Measurements from ENCODE around the gene SMIM22.
A peak's percentile ranks its signal among the peaks of the same experiment; 100 is the strongest.

SMIM22 gene, protein sequence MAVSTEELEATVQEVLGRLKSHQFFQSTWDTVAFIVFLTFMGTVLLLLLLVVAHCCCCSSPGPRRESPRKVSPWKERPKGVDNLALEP

DNA sequence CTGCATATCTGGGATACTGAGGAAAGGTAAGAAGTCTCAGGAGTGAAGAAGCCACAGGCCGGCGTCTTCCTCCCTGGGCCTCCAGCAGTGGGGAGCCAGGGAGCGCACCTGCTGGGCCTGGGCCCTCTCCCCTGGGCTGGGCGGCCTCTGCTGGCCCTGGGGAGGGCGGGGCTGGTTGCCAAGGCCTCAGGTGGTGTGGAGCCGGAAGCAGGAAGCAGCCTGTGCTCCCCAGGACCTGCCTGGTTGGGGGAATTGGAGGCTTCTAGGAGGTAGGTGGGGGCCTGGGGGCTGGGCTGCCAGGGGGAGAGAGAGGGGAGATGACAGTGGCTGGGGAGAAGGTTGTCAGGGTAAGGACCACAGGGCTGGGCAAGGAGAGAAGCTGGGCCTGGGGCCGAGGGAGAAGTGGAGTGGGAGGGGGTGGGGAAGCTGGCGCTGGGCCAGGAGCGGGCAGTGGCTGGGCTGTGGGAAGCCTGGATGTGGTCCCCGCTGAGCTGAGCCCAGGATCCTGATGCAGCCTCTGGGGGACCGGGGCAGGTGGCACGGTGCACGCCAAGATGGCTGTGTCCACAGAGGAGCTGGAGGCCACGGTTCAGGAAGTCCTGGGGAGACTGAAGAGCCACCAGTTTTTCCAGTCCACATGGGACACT is at the start of gene SMIM22:
Gene SMIM22, plus strand, starts transcription at position 189 of the 647 bp plus-strand sequence. Its CDS starts 366 bp downstream, at position 555.
- no peak for DNase-seq

DNA sequence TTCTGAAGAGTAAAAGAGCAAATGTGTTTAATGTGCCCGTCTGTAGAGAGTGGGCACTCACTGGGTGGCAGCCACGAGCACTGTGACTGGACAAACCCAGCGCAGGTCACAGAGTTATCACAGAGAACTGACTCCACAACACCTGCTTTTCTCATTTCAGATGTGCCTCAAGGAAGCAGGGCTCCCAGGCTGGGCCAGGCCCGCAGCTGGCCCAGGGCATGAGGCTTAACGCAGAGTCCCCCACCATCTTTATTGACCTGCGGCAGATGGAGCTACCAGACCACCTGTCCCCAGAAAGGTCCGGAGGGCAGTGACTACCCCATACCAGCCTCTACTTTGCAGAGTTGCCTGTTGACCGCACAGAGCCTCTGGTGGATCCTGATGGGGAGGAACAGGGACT is 49.0 kb upstream of the SMIM22 start:
- no peak for DNase-seq

DNA sequence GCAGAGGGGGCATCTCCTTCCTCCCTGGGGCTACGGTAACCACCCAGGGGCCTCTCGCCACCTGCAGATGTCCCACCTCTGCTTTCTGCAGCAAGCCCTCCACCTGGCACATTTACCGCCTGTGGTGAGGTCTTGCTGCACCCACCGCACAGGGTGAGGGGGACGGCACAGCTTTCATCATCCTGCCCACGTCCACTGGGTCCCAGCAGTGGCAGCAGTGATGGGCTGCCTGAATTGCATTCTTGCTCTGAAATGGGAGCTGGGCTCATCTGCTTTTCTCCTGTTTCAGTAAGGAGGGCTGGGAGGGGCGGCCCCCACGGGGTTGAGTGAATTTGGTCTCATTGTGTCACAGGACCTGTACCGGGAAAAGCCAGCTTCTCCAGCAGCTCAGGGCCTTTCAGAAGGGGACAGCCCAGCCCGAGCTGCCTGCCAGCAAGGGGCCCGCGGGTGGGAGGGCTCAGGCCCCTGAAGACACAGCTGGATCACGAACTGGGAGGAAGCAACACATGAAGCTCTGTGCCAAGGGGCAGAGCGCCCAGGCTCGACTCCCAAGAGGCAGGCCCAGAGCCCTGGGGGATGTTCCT is 48.1 kb upstream of the SMIM22 start:
- DNase-seq = no peak

DNA sequence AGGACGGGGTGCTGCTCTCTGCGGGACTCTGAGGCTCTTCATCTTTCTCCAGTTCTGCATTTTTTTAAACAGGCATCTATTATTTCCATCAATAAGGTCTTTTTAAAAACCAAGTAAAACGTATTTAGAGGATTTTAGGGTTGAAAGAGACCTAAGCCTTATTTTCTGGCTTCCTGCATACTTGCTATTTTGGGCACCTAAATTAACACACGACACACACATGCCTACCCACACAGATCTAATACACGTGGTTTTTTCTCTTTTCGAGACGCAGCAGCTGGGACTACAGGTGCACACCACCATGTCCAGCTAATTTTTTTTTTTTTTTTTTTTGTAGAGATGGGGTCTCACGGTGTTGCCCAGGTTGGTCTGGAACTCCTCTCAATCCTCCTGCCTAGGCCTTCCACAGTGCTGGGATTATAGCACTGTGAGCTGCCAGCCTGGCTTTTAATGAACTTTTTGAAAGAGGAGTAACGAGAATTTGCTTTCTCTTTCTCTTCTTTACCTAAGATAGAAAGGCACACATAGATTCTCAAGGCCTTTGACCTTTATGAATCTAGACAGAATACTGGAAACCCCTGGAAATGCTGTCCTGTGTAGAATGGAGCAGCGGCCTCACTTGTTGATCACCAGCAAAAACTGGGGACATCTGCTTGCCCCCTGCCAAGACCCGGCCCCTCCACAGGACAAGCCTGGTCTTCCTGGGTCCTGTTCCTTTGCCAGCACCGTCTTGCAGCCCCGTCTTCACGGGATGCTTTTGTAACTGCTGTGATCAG is 47.1 kb upstream of the SMIM22 start:
- DNase-seq = no peak

DNA sequence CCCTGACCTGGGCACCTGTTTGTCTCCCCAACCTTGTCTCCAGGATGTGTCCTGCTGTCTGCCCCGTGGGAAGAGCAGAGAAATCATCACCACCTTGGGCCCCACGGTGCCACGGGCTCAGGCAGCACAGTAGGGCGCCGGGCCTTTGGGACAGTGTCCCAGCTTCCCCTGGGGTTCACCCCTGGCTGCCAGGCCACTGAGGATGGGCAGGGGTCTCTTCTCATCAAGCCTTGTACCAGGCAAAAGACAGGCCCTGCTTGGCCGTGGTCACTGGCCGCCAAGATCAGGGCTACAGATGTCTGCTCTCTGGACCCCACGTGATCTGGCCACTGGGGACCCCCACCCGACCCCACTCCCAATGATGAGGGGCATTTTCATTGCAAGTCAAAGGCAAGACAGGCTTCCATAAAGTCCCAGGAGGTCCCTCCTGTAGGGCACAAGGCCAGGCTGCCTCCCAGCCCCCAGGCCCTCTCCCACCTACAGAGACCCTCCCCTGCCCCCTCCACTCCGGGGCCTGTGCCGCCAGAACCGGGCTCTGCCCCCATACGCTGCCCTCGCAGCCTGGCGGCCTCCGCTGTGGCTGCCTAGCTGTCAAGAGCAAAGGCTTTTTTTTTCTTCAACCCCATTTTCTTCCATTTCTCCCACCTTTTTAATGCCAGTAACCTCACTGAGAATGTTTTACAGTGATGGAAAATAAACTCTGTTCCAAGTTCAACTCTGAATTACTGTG is 46.3 kb upstream of the SMIM22 start:
- no peak for DNase-seq

DNA sequence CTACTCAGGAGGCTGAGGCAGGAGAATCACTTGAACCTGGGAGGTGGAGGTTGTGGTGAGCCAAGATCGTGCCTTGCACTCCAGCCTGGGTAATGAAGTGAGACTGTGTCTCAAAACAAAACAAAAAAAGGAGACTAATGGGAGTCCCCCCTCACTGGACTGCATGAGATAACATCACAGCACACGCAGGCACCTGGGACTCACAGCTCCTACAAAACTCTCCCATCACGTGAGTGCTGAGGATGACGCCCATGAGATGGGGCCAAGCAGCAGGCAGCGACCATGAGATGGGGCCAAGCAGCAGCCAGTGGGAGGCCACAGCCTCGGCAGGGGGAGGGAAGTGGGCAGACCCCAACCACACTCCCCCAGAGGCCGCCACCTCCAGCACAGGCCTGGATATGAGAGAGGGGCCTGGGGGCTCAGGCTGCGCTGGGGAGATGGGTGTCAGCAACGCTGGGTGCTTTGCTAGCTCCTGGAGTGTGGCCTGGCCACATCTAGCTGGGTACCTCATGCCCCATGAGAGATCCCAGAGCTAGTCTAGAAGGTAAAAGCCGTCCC is 45.4 kb upstream of the SMIM22 start:
- DNase-seq = no peak

DNA sequence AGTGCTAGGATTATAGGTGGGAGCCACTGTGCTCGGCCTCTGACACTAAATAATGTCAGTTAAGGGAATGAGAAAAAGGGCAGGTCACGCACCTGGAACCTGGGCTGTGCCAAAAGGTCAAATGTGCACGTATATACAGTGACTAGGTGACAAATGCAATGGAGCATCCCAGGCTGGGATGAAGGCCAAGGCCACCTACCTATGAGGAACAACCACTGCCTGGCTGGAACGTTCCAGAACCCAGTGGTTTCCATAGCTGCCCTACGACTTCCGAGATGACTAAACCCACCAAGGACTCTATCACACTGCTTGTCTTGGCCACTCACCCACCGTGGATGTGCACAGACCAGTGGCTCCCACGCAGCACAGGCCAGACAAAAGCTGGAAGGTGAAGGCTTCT is 44.3 kb upstream of the SMIM22 start:
- no peak for DNase-seq

DNA sequence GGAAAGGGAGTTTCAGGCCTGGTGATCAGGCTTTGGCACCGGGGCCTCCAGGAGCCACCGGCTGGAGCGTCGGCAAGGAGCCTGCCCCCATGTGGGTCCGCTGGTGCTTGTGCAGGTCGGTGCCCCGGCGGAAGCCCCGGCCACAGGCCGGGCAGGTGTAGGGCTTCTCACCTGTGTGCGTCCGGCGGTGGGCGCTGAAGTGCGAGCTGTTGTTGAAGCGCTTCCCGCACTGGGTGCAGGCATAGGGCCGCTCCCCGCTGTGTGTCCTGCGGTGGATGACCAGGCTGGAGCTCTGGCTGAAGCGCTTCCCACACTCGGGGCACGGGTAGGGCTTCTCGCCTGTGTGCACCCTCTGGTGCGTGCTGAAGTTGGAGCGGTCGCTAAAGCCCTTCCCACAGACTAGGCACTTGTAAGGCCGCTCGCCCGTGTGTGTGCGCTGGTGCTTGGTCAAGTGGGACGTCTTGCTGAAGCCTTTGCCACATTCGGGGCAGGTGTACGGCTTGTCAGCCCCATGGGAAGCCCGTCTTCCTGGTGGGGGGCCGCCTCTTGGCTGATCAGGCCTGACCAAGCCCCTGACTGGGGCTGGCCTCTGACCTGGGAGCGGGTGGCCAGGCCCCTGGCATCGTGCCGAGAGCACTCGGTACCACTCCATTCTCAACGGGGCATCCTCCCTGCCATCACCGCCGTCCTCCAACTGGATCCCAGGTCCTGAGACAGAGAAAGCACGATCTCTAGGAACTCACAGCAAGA is 42.6 kb upstream of the SMIM22 start:
- no peak for DNase-seq

DNA sequence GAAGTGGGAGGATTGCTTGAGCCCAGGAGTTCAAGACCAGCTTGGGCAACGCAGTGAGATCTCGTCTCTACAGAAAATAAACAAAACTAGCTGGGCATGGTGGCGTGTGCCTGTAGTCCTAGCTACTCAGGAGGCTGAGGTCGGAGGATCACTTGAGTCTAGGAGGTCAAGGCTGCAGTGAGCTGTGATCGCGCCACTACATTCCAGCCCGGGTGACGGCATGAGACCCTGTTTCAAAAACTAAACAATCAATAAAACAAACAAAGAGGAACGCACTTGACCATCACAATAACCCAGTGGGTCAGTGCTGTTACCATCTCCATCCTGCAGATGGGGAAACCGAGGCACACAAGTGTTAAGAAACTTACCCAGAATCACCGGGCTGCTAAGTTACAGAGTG is 41.9 kb upstream of the SMIM22 start:
- DNase-seq = no peak

DNA sequence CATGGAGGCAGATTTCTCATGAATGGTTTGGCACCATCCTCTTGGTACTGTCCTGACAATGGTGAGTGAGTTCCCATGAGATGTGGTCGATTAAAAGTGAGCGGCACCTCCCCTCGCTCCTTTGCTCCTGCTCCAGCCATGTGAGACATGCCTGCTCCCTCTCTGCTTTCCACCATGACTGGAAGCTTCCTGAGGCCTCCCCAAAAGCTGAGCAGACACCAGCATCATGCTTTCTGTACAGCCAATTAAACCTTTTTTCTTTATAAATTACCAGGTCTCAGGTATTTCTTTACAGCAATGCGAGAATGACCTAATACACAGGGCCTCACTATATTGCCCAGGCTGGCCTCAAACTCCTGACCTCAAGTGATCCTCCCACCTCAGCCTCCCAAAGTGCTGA is 40.3 kb upstream of the SMIM22 start:
- no peak for DNase-seq

DNA sequence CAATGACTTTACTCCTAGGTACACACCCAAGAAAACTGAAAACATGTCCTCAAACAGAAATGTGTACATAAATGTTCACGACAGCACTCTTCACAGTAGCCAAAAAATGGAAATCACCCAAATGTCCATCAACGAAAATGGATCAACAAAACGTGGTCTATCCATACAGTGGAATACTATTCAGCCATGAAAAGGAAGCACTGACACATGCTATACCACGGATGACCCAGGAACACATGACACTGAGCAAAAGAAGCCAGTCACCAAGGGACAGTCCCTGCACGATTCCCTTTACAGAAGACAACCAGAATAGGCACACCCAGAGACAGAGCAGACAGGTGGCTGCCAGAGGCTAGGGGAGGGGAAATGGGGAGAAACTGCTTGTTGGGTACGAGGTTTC is 39.5 kb upstream of the SMIM22 start:
- DNase-seq = no peak

DNA sequence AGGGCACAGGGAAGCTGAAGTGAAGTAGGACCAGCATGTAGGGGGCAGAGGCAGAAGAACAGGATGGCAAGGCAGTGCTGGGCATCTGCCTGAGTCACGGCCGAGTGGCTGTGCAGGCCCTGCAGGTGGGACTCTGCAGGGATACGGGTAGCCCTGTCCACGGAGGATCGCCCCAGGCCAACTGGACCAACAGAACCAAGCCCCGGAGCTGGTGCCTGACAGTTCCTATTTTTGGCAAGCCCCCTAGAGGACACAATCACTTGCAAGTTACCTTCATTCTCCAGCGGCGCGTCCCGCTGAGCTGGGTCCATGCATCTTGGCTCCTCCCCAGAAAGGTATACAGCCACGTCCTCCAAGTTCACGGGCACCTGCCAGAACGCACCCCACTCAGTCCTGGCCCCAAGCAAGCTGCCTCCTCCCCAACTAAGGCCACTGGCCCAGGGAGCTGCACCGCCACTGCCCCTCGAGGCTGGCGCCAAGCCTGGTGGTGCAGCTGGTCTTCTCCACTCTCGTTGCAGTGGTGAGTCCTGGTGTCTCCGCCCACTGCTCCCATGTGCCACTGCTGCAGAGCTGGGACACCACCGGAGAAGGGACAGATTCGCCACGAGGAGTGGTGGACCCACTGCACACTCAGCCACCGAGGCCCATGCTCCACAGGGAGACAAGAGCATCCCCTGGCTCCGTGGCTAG is 34.8 kb upstream of the SMIM22 start:
- DNase-seq = no peak

DNA sequence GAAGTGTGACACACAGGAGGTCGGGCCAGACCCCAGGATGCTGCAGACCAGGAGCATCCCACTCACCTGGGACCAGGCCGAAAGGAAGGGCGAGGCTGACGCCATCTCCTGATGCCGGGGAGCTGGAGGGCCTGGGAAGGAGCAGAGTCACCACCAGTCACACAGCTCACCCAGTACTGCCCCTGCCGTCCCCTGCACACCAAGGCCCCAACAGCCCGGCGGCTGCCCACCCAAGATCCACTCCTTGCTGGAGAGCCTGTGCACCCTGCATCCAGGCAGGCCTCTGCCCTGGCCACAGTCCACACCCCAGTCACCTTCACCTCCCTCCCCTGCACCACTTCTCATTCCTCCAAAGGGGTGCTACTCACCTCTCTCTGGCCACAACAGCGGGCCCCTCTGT is 33.0 kb upstream of the SMIM22 start:
- no peak for DNase-seq

DNA sequence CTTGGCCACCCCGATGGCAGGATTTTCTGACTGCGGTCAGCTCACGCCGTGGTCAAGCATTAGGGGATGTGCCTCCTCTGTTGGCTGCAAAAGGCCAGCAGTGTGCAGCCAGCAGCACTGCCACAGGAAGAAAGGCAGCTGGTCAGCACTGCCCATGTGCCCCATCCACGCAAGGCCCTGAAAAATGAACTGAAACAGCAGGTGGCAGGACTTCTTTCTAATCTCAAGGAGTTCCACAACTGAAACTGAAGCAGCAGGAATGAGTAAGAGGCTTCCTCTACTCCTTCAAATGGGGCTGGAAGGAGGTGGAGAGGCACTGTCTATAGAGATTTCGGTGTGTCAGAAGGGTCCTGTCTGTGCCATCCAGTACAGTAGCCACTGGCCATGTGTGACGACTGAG is 31.4 kb upstream of the SMIM22 start:
- DNase-seq = no peak

DNA sequence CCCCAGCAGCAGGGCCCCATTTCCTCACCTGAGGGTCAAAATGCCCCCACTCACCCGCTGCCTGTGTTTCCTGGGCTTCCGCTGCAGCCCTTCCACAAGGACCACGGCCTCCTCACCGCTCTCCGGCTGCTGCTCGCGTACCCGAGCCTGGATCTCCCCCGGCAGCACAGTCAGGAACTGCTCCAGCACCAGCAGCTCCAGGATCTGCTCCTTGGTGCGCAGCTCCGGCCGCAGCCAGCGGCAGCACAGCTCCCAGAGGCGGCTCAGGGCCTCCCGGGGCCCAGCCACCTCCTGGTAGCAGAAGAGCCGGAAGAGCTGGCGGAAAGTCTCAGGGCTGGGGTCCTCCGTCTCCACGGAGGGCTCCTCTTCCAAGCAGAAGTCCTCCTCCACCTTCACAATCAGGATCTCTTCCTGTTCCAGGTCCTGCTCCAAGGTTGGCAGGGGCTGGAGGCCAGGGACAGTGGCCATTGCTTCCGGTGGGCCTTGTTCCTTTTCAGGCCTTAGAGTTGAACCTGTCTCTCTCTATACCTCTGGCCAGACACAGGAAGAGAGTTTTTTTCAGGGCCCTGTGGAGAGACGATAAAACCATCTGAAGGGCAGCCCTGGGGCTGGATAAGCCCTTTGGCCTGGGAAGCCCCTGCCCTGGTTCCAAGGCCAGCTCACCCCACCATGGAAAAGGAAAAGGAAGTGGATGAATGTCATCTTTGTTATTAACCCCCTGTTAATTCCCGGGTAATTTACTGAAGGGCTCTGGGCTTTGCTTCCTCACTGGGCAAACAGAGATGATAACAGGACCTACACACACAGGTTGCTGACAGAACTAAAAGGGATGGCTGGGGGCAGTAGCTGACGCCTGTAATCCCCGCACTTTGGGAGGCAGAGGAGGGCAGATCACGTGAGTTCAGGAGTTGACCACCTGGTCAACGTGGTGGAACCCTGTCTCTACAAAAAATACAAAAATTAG is 29.4 kb upstream of the SMIM22 start:
- DNase-seq = no peak

DNA sequence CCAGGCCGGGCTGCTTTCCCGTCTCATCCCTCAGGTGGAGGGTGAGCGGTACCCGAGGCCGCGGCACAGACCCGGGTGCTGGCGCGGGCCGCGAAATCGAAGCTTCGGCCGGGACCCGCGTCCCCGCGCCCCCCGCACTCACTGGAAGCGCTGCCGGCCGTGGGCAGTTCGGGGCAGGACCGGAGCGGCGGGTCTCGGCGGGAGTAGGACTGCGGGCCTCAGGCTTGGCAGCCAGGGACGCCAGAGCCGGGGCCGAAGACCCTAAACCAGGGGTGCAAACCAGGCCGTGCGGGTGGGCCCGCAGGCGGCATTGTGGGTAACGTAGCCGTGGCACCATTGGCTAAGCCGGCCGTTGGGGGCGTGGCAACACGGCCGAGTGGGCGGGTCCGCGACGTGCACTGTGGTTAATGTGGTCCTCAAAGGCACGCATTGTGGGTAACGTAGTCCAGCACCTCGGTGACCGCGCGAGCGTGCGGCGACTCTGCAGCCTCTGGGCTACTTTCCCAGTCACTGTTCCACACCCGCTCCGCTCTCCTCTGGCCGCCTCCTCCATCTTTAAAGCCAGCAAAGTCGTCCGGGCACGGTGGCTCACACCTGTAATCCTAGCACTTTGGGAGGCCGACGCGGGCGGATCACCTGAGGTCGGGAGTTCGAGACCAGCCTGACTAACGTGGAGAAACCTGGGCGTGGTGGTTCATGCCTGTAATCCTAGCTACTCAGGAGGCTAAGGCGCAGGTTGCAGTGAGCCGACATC is 28.1 kb upstream of the SMIM22 start, which contains the start of gene ZNF500:
Gene ZNF500, minus strand, starts transcription at position 288 of the 754 bp plus-strand sequence. CDS start 1,184 bp downstream, outside the sequence.
- DNase-seq = peak; percentile 99 to 100

DNA sequence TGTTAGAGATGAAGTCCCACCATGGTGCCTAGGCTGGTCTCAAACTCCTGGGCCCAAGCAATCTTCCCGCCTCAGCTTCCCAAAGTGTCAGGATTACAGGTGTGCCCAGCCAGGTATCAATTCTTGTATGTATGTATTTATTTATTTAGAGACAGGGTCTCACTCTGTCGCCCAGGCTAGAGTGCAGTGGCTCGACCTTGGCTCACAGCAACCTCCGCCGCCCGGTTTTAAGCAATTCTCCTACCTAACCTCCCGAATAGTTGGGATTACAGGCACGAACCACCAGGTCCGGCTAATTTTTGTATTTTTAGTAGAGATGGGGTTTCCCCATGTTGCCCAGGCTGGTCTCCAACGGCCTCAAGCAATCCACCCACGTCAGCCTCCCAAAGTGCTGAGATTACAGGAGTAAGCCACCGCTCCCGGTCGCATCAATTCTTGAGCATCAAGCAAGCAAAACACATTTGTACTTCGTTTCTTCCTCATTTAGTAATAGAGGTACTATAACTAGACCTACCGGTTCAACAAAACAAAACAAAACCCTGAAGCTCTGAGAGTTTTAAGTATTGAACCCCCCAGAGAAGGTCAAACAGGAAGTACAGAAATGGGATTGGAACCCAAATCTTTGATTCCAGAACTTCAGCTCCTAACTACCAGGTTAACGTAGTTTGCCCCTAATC is 27.2 kb upstream of the SMIM22 start:
- peak in 1 of 2 experiments; percentile 35 for DNase-seq

DNA sequence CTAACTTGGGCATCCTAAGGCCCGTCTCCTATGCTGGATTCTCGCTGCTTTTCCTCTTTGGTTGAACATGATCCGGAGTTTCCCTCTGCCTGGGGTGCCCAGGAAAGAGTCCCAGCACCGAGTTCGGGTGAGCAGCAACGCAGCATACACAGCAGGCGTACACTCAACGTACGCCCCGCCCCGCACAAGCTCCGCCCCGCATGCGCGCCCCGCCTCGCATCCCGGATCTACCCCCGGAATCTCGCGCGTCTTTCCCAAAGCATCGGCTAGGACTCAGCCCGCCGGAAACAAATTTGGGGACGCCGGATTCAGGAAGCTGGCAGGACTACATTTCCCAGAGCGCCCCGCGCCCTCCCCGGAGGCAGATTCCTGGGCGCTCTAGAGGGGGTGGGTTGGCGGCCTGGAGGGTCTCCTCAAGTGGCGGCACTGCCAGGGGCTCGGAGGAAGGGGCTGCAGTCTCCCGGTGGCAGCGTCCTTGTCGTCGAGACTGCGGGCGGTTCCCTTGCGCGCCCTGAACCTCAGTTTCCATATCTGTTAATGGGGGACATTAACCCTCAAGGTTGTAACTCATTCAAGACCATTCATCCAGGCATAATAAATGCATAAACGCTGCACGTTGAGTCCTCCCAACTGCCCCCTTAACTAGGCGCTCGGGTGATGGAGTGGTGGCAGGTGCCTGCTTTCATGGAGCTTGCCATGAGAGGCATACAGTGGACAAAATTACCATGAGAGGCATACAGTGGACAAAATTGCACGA is 26.4 kb upstream of the SMIM22 start:
- peak; percentile 96 to 97 for DNase-seq
